ENCODE measurements around the gene RAB40A. TPM values are rescaled to one million over a fixed set of nuclear protein-coding genes. Genes with fewer than 3 reads are reported as not detected.
"Not testable (repeated sequence)": the region's sequence is repeated elsewhere in the genome, so short reads cannot be mapped to it uniquely, and the experiment has no call there.

Gene RAB40A
- total and polyA plus RNA-seq, 2 donors (not counting 1 experiment from before 2014, with no cell fraction given) = 0.15 to 0.67 TPM

DNA sequence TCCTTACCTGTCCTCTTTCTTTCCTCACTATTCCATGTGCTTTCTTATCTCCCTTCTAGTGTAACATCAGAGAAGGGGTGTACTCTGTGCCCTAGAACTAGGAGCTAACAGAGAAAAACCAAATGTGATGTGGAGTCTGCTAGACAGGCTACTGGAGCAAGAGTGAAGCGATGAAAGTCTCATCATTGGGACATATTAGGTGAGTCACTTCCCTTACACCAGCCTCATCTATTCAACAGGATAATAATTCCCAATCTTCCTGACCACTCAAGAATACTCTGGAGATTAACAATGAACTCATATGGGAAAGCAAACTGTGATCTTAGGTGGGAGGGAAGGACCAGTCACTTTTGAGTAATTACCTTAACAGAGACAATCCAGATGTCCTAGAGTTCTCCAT is 58.1 kb downstream of the RAB40A start:
- Histone ChIP-seq H3K79me2 (ENCODE audit: control insufficient read depth, insufficient read depth, low read length) (no peaks in the 10 kb centered on the region), H2AFZ (ENCODE audit: insufficient read depth, low read depth, low read length, poor library complexity, severe bottlenecking) (no peak overlapping the region), H4K20me1 (ENCODE audit: control insufficient read depth, insufficient read depth, low read length, poor library complexity, severe bottlenecking) (no peaks in the 10 kb centered on the region), H3K9ac (ENCODE audit: low read length) (no peak overlapping the region), H3K36me3 (replicated peaks in 1 of 2; ENCODE audit: control extremely low read depth in 1 of 2, control insufficient read depth in 1 of 2, extremely low read depth in 1 of 2, insufficient read depth in 2 of 2, low read length in 1 of 2) (no peaks in the 10 kb centered on the region), H3K9me3 (ENCODE audit: control extremely low read depth in 1 of 3, control insufficient read depth in 2 of 3, insufficient read depth in 1 of 3, low read length in 2 of 3) (no peaks in the 10 kb centered on the region), H3K4me1 (ENCODE audit: control insufficient read depth in 2 of 2, insufficient read depth in 2 of 2, low read length in 2 of 2) (peaks cover 0 to 3% of the 10 kb centered on the region in 2 donors), H3K27ac (ENCODE audit: low read length in 2 of 2) (no peak overlapping the region), H3K27me3 (replicated peaks in 1 of 4; ENCODE audit: control extremely low read depth in 1 of 4, control insufficient read depth in 3 of 4, insufficient read depth in 4 of 4, low read length in 3 of 4) (peaks cover 0 to 10% (median 0%) of the 10 kb centered on the region in 4 experiments), H3K4me3 (ENCODE audit: control extremely low read depth in 1 of 5, extremely low read depth in 1 of 5, insufficient read depth in 1 of 5, low read depth in 2 of 5, low read length in 4 of 5) (no peak overlapping the region), H3K4me2 (replicated peaks; ENCODE audit: low read depth, low read length, poor library complexity, severe bottlenecking) (no peak overlapping the region)
- no CpG with 5 or more reads among the region's 1 CpG for WGBS (ENCODE audit: insufficient coverage)
- Mint-ChIP-seq H3K27me3 (peaks cover 5% of the 10 kb centered on the region), H3K9me3 (ENCODE audit: insufficient read depth) (no peaks in the 10 kb centered on the region), H3K4me3 (no peak overlapping the region), H3K4me1 (peaks cover 6% of the 10 kb centered on the region), H3K27ac (no peak overlapping the region)
- no peak for ATAC-seq (ENCODE audit: low read depth)
- no peak for TF ChIP-seq EZH2 (IDR thresholded peaks at IDR 0.05; ENCODE audit: borderline replicate concordance, insufficient read depth, low read depth, low read length, poor library complexity, severe bottlenecking)
- TF ChIP-seq, protein P1, sequence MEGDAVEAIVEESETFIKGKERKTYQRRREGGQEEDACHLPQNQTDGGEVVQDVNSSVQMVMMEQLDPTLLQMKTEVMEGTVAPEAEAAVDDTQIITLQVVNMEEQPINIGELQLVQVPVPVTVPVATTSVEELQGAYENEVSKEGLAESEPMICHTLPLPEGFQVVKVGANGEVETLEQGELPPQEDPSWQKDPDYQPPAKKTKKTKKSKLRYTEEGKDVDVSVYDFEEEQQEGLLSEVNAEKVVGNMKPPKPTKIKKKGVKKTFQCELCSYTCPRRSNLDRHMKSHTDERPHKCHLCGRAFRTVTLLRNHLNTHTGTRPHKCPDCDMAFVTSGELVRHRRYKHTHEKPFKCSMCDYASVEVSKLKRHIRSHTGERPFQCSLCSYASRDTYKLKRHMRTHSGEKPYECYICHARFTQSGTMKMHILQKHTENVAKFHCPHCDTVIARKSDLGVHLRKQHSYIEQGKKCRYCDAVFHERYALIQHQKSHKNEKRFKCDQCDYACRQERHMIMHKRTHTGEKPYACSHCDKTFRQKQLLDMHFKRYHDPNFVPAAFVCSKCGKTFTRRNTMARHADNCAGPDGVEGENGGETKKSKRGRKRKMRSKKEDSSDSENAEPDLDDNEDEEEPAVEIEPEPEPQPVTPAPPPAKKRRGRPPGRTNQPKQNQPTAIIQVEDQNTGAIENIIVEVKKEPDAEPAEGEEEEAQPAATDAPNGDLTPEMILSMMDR (IDR thresholded peaks at IDR 0.05) = no peak
- POLR2A ChIA-PET = no interaction called here
- CTCF ChIA-PET = no interaction called here
- DNase-seq = no peak
- intact Hi-C loops (cut with micrococcal nuclease) = loop anchor here (5.0 kb wide), 1 partner anchor 509 kb away; no protein-coding TSS in a partner anchor

DNA sequence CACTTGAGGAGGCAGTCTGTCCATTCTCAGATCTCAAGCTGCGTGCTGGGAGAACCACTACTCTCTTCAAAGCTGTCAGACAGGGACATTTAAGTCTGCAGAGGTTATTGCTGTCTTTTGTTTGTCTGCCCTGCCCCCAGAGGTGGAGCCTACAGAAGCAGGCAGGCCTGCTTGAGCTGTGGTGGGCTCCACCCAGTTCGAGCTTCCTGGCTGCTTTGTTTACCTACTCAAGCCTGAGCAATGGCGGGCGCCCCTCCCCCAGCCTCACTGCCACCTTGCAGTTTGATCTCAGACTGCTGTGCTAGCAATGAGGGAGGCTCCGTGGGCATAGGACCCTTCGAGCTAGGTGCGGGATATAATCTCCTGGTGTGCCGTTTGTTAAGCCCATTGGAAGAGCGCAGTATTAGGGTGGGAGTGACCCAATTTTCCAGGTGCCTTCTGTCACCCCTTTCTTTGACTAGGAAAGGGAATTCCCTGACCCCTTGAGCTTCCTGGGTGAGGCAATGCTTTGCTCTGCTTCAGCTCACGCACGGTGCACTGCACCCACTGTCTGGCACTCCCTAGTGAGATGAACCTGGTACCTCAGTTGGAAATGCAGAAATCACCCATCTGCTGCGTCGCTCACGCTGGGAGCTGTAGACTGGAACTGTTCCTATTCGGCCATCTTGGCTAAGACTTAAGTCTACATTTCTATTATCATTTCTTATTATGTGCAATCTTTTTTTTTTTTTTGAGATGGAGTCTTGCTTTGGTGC is 59.1 kb downstream of the RAB40A start:
- H3K9me3 ChIP-seq (ENCODE audit: control extremely low read depth in 1 of 3, control insufficient read depth in 2 of 3, insufficient read depth in 1 of 3, low read length in 2 of 3); H3K9ac ChIP-seq (ENCODE audit: low read length); H3K79me2 ChIP-seq (ENCODE audit: control insufficient read depth, insufficient read depth, low read length); H3K27ac ChIP-seq (ENCODE audit: low read length in 2 of 2); H3K27me3 Mint-ChIP-seq; H2AFZ ChIP-seq (ENCODE audit: insufficient read depth, low read depth, low read length, poor library complexity, severe bottlenecking); H3K4me3 ChIP-seq (ENCODE audit: control extremely low read depth in 1 of 5, extremely low read depth in 1 of 5, insufficient read depth in 1 of 5, low read depth in 2 of 5, low read length in 4 of 5); POLR2A ChIA-PET; H4K20me1 ChIP-seq (ENCODE audit: control insufficient read depth, insufficient read depth, low read length, poor library complexity, severe bottlenecking); H3K4me1 Mint-ChIP-seq; H3K27ac Mint-ChIP-seq; ATAC-seq (ENCODE audit: low read depth); H3K4me1 ChIP-seq (ENCODE audit: control insufficient read depth in 2 of 2, insufficient read depth in 2 of 2, low read length in 2 of 2); H3K4me2 ChIP-seq (replicated peaks; ENCODE audit: low read depth, low read length, poor library complexity, severe bottlenecking); H3K4me3 Mint-ChIP-seq; H3K9me3 Mint-ChIP-seq (ENCODE audit: insufficient read depth); H3K36me3 ChIP-seq (replicated peaks in 1 of 2; ENCODE audit: control extremely low read depth in 1 of 2, control insufficient read depth in 1 of 2, extremely low read depth in 1 of 2, insufficient read depth in 2 of 2, low read length in 1 of 2); DNase-seq: not testable (repeated sequence)
- WGBS (ENCODE audit: insufficient coverage) = no CpG with 5 or more reads among the region's 15 CpGs
- intact Hi-C loops (cut with micrococcal nuclease) = loop anchor here (5.0 kb wide), 1 partner anchor 508 kb away; no protein-coding TSS in a partner anchor
- CTCF ChIA-PET = interaction anchor here (0.7 kb wide), 1 partner anchor 9 kb away, joined by 3 read pairs; no protein-coding TSS in a partner anchor
- peaks cover 0 to 10% (median 0%) of the 10 kb centered on the region in 4 experiments for H3K27me3 ChIP-seq (replicated peaks in 1 of 4; ENCODE audit: control extremely low read depth in 1 of 4, control insufficient read depth in 3 of 4, insufficient read depth in 4 of 4, low read length in 3 of 4)
